ENCODE data around the gene ZP3.

ZP3 gene

DNA sequence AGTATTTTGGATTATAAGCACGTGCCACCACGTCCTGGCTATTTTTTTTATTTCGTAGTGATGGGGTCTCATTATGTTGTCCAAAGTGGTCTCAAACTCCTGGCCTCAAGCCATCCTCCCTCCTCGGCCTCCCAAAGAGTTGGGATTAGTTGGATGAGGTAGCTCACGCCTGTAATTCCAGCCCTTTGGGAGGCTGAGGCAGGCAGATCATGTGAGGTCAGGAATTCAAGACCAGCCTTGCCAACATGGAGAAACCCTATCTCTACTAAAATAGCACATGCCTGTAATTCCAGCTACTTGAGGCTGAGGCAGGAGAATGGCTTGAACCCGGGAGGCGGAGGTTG is 44.2 kb upstream of the ZP3 start:
- DNase-seq, result no peak

DNA sequence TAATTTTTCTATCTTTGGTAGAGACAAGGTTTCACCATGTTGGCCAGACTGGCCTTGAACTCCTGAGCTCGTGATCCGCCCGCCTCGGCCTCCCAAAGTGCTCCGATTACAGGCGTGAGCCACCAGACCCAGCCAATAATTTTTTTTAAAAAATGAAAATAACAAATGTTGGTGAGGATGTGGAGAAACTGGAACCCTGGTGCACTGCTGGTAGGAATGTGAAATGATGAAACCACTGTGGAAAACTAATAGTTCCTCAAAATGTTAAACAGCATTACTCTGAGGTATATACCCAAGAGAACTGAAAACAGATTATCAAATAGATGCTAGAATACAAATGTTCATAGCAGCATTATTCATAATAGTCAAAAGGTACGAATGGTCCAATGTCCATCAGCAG is 42.9 kb upstream of the ZP3 start:
- Histone ChIP-seq H4K20me1 (ENCODE audit: insufficient read depth, low read length) (no peaks in the 10 kb centered on the region), H3K9ac (ENCODE audit: low read length) (no peak overlapping the region), H3K4me1 (ENCODE audit: low read length) (no peaks in the 10 kb centered on the region), H3K4me2 (ENCODE audit: low read depth, low read length) (no peak overlapping the region), H3K27ac (ENCODE audit: low read length) (no peak overlapping the region), H3K9me2 (replicated peaks; ENCODE audit: insufficient read depth, low read length) (no peaks in the 10 kb centered on the region), H3K4me3 (ENCODE audit: low read length) (no peak overlapping the region), H3F3A (ENCODE audit: insufficient read depth, low read length) (peaks cover 8% of the 10 kb centered on the region; the same call in 1 of the 2 replicates), H3K9me3 (replicated peaks; ENCODE audit: insufficient read depth, low read length) (no peaks in the 10 kb centered on the region), H3K36me3 (replicated peaks; ENCODE audit: insufficient read depth, low read length) (no peaks in the 10 kb centered on the region), H2AFZ (ENCODE audit: low read length) (no peak overlapping the region), H3K79me2 (ENCODE audit: low read length) (no peaks in the 10 kb centered on the region), H3K27me3 (replicated peaks; ENCODE audit: insufficient read depth, low read length) (no peaks in the 10 kb centered on the region)
- no peak for DNase-seq
- no peak for TF ChIP-seq EZH2phosphoT487 (IDR thresholded peaks at IDR 0.05; ENCODE audit: low read length)
- TF ChIP-seq, protein P1, sequence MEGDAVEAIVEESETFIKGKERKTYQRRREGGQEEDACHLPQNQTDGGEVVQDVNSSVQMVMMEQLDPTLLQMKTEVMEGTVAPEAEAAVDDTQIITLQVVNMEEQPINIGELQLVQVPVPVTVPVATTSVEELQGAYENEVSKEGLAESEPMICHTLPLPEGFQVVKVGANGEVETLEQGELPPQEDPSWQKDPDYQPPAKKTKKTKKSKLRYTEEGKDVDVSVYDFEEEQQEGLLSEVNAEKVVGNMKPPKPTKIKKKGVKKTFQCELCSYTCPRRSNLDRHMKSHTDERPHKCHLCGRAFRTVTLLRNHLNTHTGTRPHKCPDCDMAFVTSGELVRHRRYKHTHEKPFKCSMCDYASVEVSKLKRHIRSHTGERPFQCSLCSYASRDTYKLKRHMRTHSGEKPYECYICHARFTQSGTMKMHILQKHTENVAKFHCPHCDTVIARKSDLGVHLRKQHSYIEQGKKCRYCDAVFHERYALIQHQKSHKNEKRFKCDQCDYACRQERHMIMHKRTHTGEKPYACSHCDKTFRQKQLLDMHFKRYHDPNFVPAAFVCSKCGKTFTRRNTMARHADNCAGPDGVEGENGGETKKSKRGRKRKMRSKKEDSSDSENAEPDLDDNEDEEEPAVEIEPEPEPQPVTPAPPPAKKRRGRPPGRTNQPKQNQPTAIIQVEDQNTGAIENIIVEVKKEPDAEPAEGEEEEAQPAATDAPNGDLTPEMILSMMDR (IDR thresholded peaks at IDR 0.05; ENCODE audit: low read length), result no peak
- TF ChIP-seq EZH2 (optimal IDR thresholded peaks at IDR 0.05; ENCODE audit: low read depth, low read length), result no peak

More for the DNA sequence above, 44.2 kb upstream of the ZP3 start:
- H4K20me1 ChIP-seq (ENCODE audit: insufficient read depth, low read length), result no peaks in the 10 kb centered on the region
- TF ChIP-seq, protein P1 (IDR thresholded peaks at IDR 0.05; ENCODE audit: low read length), result no peak
- no peak for TF ChIP-seq EZH2phosphoT487 (IDR thresholded peaks at IDR 0.05; ENCODE audit: low read length)
- TF ChIP-seq EZH2 (optimal IDR thresholded peaks at IDR 0.05; ENCODE audit: low read depth, low read length), result no peak
- peaks cover 8% of the 10 kb centered on the region; the same call in 1 of the 2 replicates for H3F3A ChIP-seq (ENCODE audit: insufficient read depth, low read length)
- peak overlapping the region; percentile 61 for H3K4me3 ChIP-seq (ENCODE audit: low read length)
- H3K79me2 ChIP-seq (ENCODE audit: low read length), result no peaks in the 10 kb centered on the region
- H3K27ac ChIP-seq (ENCODE audit: low read length), result no peak overlapping the region
- H3K4me2 ChIP-seq (ENCODE audit: low read depth, low read length), result peak overlapping the region; percentile 75
- no peaks in the 10 kb centered on the region for H3K4me1 ChIP-seq (ENCODE audit: low read length)
- H3K9ac ChIP-seq (ENCODE audit: low read length), result peak overlapping the region; percentile 62; the same call in 1 of the 2 replicates
- no peaks in the 10 kb centered on the region for H3K36me3 ChIP-seq (replicated peaks; ENCODE audit: insufficient read depth, low read length)
- no peaks in the 10 kb centered on the region for H3K27me3 ChIP-seq (replicated peaks; ENCODE audit: insufficient read depth, low read length)
- peak overlapping the region; percentile 69 for H2AFZ ChIP-seq (ENCODE audit: low read length)
- H3K9me2 ChIP-seq (replicated peaks; ENCODE audit: insufficient read depth, low read length), result no peaks in the 10 kb centered on the region
- no peaks in the 10 kb centered on the region for H3K9me3 ChIP-seq (replicated peaks; ENCODE audit: insufficient read depth, low read length)

DNA sequence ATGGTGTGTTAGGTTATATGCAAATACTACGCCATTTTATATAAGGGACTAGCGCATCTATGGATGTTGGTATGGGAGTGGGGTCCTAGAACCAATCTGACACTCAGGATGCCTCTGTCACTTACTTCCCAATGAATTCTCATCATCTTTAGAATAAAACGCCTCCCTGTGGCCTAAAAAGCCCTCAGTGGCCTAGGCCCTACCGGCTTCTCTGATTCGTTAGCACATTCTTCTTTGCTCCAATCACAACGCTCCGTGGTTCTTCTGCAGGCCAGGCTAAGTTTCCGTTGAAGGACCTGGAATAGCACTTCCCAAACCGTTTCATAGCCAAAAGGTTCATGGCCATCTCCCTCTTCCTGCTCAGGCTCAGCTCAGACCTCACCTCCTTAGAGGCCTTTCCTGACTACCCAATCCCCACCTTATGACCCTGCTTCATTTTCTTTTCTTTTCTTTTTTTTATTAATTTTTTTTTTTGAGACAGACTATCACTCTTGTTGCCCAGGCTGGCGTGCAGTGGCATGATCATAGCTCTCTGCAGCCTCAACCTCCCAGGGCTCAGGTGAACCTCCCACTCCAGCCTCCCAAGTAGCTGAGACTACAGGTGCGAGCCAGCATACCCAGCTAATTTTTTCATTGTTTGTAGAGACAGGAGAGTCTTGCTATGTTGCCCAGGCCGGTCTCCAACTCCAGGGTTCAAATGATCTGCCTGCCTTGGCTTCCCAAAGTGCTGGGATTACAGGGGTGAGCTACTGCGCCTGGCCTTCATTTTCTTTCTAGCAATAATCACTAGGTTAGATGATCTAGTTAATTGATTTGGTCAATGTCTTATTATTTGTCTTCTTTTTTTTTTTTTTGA is 41.4 kb upstream of the ZP3 start:
- no peak overlapping the region for H3K27ac ChIP-seq (ENCODE audit: low read length)
- H3K79me2 ChIP-seq (ENCODE audit: low read length), result no peaks in the 10 kb centered on the region
- DNase-seq, result no peak
- no peaks in the 10 kb centered on the region for H3K4me1 ChIP-seq (ENCODE audit: low read length)
- H3K36me3 ChIP-seq (replicated peaks; ENCODE audit: insufficient read depth, low read length), result no peaks in the 10 kb centered on the region
- H2AFZ ChIP-seq (ENCODE audit: low read length), result no peak overlapping the region
- TF ChIP-seq EZH2 (optimal IDR thresholded peaks at IDR 0.05; ENCODE audit: low read depth, low read length) (no peak), EZH2phosphoT487 (IDR thresholded peaks at IDR 0.05; ENCODE audit: low read length) (no peak)
- TF ChIP-seq, protein P1 (IDR thresholded peaks at IDR 0.05; ENCODE audit: low read length), result no peak
- H3F3A ChIP-seq (ENCODE audit: insufficient read depth, low read length), result peaks cover 8% of the 10 kb centered on the region; the same call in 1 of the 2 replicates
- H3K4me2 ChIP-seq (ENCODE audit: low read depth, low read length), result no peak overlapping the region
- no peak overlapping the region for H3K9ac ChIP-seq (ENCODE audit: low read length)
- no peaks in the 10 kb centered on the region for H3K9me2 ChIP-seq (replicated peaks; ENCODE audit: insufficient read depth, low read length)
- no peaks in the 10 kb centered on the region for H4K20me1 ChIP-seq (ENCODE audit: insufficient read depth, low read length)
- H3K27me3 ChIP-seq (replicated peaks; ENCODE audit: insufficient read depth, low read length), result no peaks in the 10 kb centered on the region
- H3K9me3 ChIP-seq (replicated peaks; ENCODE audit: insufficient read depth, low read length), result no peaks in the 10 kb centered on the region
- no peak overlapping the region for H3K4me3 ChIP-seq (ENCODE audit: low read length)

All from MM.1S (cell line).